ENCODE data around the gene RNF41.

Gene RNF41

DNA sequence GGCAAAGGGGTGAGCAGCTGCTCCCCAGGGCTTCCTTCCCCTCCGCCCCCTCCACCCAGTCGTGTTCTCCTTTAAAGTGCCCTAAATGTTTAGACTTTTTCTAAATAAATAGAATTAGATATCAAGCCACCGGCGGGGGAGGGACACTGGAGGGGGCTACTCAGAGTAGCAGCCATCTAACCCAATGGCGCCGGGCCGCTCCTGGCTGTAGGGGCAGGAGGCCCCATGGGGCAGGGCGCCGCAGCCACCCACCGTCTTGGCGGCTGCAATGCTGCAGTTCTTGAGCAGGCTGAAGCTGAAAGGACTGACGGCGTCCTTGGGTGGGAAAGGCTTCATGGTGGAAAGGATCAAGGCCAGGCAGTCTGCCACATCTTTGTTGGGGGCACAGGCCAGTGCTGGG is 21.3 kb upstream of the RNF41 start:
- no peak for DNase-seq

DNA sequence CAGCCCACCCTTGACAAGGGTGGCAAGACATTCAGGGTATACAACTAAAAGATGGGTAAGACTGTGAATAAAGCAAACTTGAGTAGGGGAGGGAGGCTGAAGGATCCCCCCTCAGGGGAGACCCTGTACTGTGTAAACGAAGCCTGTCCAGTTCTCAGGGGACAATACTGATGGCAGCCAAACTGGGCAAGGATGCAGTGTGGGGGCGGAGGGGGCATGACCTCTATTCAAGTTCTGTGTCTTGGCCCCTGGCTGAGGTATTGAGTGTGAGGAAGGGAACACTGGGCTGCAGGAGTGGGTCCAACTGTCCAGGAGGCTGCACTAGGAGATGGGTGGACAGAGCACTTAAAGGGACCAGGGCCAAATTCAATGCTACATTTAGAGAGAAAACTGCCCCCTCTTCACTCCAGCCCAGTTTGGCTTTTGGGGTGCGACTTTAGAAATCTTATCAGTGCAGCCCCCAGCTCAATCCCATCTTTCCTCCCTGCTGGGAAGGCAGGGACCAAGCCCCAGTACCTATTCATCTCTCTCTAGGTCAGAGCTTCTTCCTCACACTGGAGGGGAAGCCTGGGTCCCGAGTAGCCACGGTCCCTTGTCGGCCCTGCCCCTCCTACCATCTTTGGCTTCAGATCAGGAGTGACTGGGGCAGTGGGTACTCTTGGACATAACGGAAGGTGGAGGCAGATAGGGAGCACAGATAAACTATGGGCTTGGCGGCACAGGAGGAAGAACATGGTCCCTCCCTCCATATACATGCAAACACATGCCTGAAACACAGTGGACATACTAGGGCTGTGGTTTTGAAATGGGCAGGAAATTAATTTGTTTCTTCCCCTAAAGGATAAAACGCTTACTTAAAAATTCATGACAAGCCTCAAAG is 19.9 kb upstream of the RNF41 start:
- no peak for DNase-seq

DNA sequence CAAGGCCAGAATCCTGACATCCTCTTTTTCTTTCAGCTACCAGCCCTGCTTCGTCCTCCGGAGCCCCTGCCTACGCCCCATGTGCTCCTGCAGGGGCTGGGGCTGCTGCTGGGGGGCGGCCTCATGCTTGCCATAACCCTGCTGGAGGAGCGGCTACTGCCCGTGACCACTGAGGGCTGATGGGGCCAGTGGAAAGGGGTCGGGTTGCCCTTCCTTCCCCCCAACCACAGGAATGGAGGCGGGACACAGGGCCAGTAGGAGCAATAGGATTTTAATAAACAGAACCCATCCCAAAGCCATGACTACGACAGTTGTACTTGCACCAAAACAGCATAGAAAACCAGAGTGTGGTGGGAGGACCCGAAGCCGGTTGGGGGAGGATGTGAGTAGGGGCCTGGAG is 15.8 kb upstream of the RNF41 start:
- DNase-seq, result no peak

DNA sequence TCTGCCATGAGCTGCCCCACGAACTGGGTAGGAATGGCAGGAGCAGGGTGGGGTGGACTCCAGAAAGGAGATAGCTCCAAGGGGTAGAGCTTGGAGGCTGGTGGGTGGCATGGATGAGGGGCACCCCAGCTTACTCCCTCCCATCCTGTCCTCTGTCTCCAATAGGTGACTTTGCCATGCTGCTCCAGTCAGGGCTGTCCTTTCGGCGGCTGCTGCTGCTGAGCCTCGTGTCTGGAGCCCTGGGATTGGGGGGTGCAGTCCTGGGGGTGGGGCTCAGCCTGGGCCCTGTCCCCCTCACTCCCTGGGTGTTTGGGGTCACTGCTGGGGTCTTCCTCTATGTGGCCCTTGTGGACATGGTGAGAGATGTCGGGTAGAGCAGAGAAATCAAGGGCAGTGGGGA is 15.3 kb upstream of the RNF41 start:
- DNase-seq, result no peak

DNA sequence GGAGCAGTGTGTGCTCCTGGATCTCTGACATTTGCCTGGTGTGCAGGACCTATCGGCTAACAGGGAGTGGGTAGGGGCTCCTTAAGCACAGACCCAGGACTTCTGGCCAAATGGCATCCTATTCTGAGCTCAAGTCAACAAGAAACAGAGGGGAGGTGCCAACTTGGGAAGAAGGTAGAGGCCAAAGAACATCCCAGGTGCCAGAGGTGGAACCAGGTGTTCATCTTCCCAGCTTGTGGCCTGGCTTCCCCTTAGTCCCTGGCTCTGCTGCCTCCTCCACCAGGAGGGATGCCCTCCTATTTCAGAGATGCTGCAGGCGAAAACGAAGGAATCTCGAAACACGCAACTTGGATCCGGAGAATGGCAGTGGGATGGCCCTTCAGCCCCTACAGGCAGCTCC is 14.4 kb upstream of the RNF41 start:
- DNase-seq, result no peak

DNA sequence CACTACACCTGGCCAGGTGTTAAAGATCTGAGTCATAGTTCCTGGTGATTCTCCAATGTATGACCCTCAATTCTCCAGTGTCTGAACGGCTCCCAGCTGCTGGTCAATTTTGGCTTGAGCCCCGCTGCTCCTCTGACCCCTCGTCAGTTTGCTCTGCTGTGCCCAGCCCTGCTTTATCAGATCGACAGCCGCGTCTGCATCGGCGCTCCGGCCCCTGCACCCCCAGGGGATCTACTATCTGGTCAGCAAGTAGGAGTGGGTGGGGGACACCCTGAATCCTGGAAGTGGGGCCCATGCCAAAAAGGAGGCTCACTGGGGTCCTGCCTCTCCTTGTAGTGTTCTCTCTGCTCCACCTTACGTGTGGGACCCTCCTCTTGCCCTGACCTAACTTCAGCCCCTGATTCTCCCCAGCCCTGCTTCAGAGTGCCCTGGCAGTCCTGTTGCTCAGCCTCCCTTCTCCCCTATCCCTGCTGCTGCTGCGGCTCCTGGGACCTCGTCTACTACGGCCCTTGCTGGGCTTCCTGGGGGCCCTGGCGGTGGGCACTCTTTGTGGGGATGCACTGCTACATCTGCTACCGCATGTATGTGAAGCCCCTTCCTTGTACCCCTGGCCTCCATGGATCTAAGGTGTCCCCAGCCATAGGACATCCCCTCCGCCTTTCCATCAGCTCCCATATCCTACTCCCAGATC is 13.2 kb upstream of the RNF41 start:
- DNase-seq, result no peak

DNA sequence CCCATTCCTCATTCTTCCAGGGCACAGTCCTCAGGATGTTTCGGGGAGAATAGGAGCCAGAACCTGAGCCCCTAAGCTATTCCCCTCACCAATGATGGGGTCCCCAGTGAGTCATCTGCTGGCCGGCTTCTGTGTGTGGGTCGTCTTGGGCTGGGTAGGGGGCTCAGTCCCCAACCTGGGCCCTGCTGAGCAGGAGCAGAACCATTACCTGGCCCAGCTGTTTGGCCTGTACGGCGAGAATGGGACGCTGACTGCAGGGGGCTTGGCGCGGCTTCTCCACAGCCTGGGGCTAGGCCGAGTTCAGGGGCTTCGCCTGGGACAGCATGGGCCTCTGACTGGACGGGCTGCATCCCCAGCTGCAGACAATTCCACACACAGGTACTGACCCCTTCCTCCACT is 9.5 kb upstream of the RNF41 start:
- no peak for DNase-seq

DNA sequence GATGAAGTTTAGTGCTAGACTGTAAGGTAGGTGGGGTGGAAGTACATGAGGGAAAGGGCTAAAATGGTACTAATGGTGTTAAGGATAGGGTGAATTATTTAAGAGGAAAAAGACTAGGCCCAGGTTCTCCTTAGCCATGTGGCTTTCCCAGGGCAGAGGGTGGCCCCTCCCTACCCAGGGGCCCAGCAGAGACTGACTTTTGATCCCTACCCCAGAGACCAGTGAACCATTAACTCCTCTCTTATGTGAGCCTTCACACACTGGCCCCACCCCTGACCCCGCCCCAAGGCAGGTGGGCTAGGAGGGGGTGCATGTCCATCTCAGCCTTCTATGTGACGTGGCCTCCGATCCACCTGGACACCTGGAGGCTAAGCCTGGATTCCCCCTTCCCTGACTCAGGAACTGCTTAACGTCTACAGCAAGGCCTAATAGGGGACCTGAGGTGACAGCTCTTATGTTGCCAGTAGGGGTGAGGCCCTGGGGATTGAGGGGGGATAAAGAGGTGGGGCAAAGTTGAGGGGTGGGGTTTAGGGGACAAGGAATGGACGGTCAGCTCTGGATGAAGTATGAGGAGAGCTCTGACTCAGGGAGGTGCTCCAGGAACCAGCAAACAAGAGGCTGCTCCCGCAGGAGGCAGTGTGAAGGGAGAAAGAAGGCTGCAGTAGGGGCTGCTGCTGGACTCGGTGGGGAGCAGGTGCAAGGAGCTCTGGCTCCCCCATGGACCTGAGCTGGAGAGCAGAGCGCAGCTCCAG is 8.9 kb upstream of the RNF41 start:
- DNase-seq, result no peak

DNA sequence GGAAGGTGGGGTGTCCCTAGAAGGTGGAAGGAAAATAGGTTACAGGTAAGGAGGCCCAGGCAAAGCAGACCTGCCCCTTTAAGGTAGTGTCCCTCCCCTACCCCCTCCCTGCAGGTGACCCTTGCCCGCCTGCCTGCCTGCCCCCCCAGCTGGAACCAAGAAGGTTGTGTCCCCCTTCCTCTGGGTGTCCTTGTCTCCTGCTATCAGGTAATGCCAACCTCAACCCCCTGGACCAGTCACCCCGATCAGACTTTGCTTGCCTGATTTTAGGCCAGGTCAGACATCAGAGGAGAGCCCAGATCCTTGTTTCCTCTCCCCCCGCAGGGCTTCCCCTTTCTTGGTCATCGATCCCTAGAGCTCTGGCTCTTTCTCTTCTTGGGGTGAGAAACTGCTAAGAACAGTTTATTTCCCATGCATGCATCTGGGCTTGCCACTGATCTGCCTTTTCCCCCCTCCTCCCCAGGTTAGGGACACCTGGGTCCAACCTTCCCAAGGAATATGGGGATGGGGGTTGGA is 8.3 kb upstream of the RNF41 start, which contains the start of gene SLC39A5:
TSS of gene SLC39A5 (plus strand) at position 136 of the 516 bp plus-strand sequence. CDS start 1,224 bp downstream, outside the sequence.
- no peak for DNase-seq

DNA sequence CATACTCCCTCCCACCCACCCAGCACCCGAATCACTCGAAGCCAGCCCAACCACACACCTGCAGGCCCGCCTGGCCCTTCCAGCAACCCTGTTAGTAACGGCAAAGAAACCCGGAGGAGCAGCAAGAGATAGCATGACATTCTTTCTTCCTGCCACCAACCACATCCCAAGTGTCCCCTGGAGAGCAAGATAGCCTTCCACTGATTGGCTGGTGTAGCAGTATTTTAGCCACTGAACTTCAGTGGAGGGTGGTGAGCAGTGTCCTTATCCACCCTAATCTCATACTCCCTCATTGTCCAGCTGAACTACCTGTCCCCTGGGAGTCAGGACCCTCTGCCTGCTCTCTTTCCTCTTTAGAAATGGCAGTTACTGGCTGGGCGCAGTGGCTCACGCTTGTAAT is 7.4 kb upstream of the RNF41 start:
- no peak for DNase-seq

DNA sequence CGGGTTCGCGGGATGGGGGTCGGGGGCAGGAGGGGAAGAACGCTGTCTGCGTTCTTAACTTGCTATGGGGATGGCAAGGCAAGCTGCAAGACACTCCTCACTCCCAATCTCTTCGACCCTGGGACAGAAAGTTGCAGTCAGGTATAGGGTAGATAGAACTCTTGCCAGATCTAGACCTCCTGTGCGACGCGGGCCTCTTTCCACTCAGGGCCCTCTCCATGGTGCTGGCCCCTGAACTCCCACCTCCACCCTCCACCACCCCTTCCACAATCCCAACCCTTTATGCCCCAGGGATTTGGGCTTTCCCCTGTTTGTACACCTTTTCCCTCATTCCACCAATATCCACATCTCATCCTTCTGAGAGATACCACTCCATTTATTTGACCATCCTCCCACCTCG is 3.2 kb upstream of the RNF41 start:
- no peak for DNase-seq

DNA sequence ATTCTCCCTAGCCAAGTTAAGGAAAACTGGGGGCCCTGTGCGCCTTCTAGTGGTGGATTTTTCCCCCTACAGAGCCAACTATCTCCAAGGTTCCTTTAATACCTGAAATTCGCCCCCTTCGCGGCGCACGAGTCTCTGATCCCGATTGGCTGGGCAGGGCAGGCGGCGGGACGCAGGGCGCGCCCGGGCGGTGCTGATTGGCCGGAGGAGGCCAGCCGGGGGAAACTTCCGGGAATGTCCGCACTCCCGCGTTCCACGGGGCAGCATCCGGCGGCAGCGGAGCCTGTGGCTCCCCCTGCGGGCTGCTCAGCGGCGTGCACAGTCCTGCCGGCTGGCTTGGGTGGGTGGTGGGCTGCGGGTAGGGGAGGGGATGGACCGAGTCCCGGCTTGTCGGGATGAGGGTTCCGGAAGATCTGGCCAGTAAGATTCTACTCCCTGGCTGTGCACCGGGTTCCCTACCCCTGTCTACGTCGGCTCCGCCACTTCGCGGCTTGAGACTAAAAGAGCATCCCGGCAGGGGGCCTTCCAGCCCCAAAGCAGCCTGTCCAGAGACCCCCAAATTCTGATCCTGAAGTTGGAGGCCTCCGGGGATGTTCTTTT is 2.5 kb upstream of the RNF41 start, which contains the start of gene NABP2:
TSS of gene NABP2 (plus strand) at position 241 of the 600 bp plus-strand sequence. CDS start 515 bp downstream, outside the sequence.
- DNase-seq, result peak; percentile 92

DNA sequence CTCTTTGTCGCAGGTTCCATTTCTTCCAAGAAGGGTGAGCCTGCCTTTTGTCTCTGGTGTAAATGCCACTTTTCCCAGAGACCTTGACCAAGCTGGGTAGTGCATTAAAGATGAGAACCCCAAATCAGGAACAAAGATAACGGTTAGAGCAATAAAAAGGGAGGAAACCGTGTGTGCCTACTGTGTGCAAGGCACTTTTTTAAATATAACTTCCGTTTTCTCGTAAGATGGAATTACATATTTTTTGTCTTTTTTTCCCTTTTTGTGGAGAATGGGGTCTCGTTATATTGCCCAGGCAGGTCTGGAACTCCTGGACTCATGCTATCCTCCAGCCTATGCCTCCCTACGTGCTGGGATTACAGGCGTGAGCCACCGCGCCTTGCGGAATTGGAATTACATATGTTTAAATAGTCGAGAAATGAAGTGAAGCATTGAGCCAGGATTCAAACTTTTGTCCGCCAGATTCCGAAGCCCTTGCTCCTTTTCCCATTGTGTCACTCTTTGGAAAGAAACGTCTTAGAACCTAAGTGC is 1.9 kb upstream of the RNF41 start:
- DNase-seq, result no peak

DNA sequence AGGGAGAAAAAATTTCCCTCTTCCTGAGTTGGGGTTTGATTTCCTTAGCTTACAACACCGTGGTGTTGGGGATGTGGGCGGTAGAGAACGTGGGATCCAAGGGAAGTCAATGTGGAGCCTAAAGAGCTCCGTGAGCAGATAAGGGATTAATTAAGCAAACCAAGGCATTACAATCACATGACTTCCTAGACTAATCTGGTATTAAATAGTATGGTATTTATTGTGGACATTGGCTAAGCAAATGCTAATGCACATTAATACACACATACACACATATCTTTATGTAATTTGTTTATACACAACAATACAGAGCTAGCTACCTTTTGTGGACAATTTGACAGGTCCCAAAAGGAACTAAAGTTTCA is 791 bp upstream of the RNF41 start:
- DNase-seq, result no peak

DNA sequence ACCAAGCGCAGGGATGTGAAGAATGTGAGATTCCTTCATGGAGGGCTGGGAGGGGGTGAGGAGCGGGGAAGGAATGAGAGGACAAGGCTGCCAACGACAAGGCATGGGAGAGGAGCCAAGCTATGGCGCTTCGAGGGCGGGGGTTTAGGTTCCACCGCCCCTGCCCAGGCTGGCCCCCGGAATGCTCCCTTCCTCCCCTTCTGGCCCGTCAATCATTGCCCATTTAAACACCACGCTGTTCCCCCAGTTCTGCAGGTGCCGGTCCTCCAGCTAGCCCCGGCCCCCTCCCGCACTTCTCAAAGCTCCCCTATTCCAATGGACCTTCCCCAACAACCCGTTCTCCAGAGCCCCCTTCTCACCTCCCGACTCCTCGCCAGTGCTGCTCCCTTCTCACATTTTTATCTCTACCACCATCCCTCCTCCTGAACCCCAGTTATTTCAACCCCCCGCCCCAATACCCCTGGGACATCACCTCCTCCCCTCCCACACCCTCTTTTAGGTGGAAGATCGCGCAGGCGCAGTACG is 428 bp downstream of the RNF41 start:
- DNase-seq, result no peak

DNA sequence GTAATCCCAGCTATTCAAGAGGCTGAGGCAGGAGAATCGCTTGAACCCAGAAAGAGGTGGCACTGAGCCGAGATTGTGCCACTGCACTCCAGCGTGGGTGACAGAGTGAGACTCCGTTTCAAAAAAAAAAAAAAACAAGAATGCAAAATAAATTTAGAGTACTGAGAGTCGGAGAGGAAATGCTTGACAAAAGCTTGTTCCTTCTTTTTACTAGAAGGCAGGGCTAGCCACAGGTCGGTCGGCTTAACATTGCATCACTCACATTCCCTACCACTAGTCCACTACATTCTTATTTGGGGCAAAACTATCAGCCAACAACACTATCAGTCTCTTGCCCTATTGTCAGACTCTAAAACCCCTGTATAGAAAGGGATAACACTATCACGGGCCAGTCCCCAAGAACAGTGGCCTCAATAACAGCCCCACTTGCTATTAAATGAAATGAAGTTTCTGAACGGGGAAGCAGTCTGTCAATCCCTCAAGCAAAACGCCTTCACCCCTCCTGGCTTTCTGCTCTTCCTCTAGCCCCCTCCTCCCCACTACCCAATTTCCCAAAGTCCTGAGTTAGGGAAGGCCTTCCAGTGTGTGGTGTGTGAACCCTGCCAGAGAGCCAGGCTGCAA is 1.0 kb downstream of the RNF41 start:
- no peak for DNase-seq

DNA sequence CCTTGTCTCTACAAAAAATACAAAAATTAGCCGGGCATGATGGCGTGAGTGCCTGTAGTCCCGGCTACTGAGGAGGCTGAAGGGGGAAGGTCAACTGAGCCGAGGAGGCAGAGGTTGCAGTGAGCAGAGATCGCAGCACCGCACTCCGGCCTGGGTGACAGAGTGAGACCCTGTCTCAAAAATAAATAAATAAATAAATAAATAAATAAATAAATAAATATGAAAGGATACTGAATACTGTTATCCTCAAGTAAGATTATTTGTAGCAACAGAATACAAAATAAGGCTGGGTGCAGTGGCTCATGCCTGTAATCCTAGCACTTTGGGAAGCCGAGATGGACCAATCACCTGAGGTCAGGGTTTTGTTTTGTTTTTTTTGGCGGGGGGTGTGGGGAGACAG is 1.9 kb downstream of the RNF41 start:
- DNase-seq, result no peak

DNA sequence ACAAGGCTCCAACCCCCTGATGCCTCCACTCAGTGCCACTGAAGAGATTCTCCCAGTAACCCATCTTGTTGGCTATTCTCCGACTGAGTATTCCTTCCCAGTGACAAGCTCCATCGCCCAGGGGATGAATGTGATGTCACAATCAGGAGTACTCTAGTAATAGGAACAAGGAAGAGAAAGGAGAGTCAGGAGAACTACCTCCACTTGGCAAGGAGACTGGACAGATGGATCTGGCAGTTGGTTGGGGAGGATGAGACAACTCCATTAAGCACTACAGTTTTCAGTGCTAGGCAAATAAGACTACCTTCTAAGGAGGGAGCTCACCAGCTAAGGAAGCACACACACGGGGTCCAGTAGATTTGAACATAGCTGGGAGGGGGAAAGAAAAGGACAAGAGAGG is 5.3 kb downstream of the RNF41 start:
- no peak for DNase-seq

DNA sequence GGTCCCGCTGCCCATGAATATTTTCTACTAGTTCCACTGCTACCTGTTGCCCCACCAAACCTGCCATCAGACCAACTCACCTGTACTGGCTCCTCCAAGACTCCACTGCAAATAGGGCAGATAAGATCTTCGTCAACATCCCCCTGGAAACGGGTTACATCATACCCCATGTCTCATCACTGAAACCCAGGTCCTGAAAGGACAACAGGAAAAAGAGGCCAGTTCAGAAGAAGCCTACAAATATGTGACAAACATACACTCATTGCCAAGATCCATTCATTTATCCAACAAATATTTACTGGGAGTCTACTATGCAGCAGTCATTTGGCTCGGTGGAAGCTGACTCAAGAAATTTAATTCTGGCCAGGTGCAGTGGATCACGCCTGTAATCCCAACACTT is 7.8 kb downstream of the RNF41 start:
- DNase-seq, result no peak

DNA sequence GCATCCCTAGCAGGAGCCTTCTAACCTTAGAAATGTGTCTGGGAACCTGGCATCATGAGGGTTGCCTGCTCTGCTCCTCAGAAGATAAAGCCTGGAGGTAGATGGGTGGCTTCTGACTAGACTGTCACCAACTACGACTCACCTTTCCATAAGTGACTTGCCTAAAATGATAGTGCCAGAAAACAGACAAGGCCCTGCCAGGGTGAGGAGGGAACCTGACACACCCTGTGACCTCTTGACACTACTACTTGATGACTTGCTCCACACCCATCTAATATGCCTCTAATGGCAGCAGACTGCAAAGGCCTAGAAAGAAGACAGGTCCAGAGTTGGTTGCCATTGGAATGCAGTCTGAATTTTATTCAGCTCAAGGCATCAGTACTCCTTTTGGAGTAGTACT is 9.4 kb downstream of the RNF41 start:
- no peak for DNase-seq

DNA sequence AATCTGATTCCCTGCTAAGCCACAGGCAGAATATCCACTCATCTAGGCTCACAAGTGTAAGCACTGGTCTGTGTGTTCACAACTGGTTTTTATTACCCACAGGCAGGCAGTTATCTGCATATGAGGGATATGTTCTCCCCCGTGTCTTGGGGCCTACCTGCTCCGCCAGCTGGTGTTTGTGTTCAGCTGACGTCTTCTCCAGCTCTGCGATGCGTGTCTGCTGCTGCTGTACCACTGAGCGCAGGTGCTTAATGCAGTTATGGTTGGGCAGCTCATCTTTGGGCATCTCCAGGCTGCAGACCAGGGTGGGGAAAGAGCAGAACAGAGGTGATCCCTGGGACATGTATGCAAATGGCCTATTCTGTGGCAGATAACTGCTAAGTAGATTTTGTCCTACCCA is 13.7 kb downstream of the RNF41 start:
- no peak for DNase-seq

Measured in NCI-H1048 (cell line).